IMR-90 (cell line): Measurements from ENCODE around the gene LIMCH1.
A peak's percentile ranks its signal among the peaks of the same experiment; 100 is the strongest.

Experiments used
- BHLHE40 ChIP-seq: fragments of 150-350 bp; IDR thresholded peaks from 2 replicates; pipeline ENCODE4 v1.6.1; 2016; ENCODE audit warnings: mild to moderate bottlenecking, low read depth, low read length
- CEBPB ChIP-seq: IDR thresholded peaks from 2 replicates; pipeline ENCODE4 v1.6.1; 2012; ENCODE audit warnings: low read depth, low read length, improper control_type of control experiment
- ELK1 ChIP-seq: fragments of 150-350 bp; IDR thresholded peaks from 2 replicates; pipeline ENCODE4 v1.6.1; 2016; ENCODE audit warnings: low read depth, mild to moderate bottlenecking, low read length, moderate library complexity, borderline replicate concordance
- MAZ ChIP-seq: IDR thresholded peaks from 2 replicates; pipeline ENCODE4 v1.6.1; 2012; ENCODE audit warnings: low read depth, mild to moderate bottlenecking, low read length, improper control_type of control experiment, moderate library complexity, borderline replicate concordance
- NFE2L2 ChIP-seq: fragments of 150-350 bp; IDR thresholded peaks from 2 replicates; pipeline ENCODE4 v1.6.1; 2016; ENCODE audit warnings: low read depth, mild to moderate bottlenecking, low read length
- POLR2A ChIP-seq: IDR thresholded peaks from 2 replicates; pipeline ENCODE4 v1.6.1; 2012; ENCODE audit warnings: mild to moderate bottlenecking, low read depth, low read length
- RAD21 ChIP-seq: IDR thresholded peaks from 2 replicates; pipeline ENCODE4 v1.6.1; 2012; ENCODE audit warnings: low read length, improper control_type of control experiment
- RCOR1 ChIP-seq: IDR thresholded peaks from 2 replicates; pipeline ENCODE4 v1.6.1; 2012; ENCODE audit warnings: mild to moderate bottlenecking, low read length, improper control_type of control experiment; ENCODE audit not compliant: insufficient replicate concordance
- TF ChIP-seq, protein P1 (sequence below): conservative IDR thresholded peaks from 2 replicates; pipeline ENCODE4 v1.5.1; 2012; ENCODE audit warnings: mild to moderate bottlenecking, low read depth, low read length, improper control_type of control experiment

DNA sequence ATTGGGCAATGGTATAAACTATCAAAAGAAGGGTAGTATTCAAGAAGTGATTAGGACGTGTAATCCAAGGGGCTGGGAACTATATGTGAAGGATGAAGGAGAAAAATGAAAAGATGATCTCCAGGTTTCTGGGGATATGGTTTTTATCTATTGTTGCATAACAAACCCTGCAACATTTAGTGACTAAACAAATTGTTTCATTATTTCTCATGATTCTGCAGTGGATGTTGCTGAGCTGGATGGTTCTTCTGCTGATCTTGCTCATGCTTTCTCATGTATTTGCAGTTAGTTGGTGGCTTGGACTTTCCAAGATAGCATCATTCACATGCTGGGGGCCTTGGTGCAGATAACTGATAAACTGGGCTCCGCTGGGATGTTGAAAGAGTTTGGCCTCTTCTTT is 181.5 kb downstream of the LIMCH1 start:
- TF ChIP-seq ELK1 (no peak), MAZ (no peak), POLR2A (no peak), CEBPB (peak; percentile 88), RCOR1 (no peak), NFE2L2 (no peak), RAD21 (no peak), BHLHE40 (no peak)
- TF ChIP-seq, protein P1, sequence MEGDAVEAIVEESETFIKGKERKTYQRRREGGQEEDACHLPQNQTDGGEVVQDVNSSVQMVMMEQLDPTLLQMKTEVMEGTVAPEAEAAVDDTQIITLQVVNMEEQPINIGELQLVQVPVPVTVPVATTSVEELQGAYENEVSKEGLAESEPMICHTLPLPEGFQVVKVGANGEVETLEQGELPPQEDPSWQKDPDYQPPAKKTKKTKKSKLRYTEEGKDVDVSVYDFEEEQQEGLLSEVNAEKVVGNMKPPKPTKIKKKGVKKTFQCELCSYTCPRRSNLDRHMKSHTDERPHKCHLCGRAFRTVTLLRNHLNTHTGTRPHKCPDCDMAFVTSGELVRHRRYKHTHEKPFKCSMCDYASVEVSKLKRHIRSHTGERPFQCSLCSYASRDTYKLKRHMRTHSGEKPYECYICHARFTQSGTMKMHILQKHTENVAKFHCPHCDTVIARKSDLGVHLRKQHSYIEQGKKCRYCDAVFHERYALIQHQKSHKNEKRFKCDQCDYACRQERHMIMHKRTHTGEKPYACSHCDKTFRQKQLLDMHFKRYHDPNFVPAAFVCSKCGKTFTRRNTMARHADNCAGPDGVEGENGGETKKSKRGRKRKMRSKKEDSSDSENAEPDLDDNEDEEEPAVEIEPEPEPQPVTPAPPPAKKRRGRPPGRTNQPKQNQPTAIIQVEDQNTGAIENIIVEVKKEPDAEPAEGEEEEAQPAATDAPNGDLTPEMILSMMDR: no peak
